ENCODE data around the gene LOC128125822.

DNA sequence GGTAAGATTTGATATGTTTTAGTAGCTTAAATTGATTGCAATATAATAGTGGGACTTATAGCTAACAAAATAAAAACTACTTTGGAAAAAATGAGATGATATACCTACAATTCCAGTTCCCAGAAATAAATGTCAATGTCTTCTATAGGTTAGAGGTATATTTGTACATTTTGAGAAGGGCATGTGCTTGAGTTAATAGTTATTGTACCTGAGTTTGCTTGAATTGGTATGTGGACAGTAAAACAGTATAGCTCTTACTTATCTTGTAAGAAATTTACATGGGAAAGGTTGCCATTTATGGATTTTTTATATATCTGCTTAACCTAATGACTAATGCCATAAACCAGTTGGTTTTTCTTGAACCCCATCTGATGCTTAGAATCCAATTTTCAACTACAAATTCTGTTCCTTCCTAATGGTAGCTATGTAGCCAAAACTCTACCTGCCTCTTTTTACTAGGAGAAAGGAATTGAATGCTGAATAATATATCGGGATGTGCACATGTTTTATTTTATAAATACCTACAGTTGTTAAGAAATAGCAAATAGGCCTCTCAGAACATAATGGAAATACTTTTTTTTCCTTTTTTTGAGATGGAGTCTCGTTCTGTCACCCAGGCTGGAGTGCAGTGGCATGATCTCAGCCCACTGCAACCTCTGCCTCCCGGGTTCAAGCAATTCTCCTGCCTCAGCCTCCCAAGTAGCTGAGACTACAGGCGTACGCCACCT lies 4.9 kb downstream of the LOC128125822 start:
- TF ChIP-seq POLR2A (IDR thresholded peaks at IDR 0.05; ENCODE audit: low read depth, low read length) (no peak), JUN (IDR thresholded peaks at IDR 0.05; ENCODE audit: borderline replicate concordance, insufficient read depth, insufficient read length, low read depth) (no peak), POLR2AphosphoS5 (IDR thresholded peaks at IDR 0.05; ENCODE audit: insufficient read depth, low read depth, low read length) (no peak), EZH2 (IDR thresholded peaks at IDR 0.05; ENCODE audit: borderline replicate concordance, low read depth, low read length, severe bottlenecking) (no peak), FOS (IDR thresholded peaks at IDR 0.05; ENCODE audit: borderline replicate concordance, insufficient read depth, low read length) (no peak), GATA2 (IDR thresholded peaks at IDR 0.05; ENCODE audit: insufficient read depth, insufficient read length, low read depth, low read length) (no peak)
- TF ChIP-seq, protein P1, sequence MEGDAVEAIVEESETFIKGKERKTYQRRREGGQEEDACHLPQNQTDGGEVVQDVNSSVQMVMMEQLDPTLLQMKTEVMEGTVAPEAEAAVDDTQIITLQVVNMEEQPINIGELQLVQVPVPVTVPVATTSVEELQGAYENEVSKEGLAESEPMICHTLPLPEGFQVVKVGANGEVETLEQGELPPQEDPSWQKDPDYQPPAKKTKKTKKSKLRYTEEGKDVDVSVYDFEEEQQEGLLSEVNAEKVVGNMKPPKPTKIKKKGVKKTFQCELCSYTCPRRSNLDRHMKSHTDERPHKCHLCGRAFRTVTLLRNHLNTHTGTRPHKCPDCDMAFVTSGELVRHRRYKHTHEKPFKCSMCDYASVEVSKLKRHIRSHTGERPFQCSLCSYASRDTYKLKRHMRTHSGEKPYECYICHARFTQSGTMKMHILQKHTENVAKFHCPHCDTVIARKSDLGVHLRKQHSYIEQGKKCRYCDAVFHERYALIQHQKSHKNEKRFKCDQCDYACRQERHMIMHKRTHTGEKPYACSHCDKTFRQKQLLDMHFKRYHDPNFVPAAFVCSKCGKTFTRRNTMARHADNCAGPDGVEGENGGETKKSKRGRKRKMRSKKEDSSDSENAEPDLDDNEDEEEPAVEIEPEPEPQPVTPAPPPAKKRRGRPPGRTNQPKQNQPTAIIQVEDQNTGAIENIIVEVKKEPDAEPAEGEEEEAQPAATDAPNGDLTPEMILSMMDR (IDR thresholded peaks at IDR 0.05; ENCODE audit: extremely low read depth in 1 of 2, insufficient read depth in 1 of 2, low read depth in 1 of 2, low read length in 2 of 2): no peak
- TF ChIP-seq, protein P2, sequence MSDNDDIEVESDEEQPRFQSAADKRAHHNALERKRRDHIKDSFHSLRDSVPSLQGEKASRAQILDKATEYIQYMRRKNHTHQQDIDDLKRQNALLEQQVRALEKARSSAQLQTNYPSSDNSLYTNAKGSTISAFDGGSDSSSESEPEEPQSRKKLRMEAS (IDR thresholded peaks at IDR 0.05; ENCODE audit: insufficient read depth, insufficient read length): no peak

All from endothelial cell of umbilical vein (primary cell).